Measurements from ENCODE around the gene ZNF432.

ZNF432 gene

DNA sequence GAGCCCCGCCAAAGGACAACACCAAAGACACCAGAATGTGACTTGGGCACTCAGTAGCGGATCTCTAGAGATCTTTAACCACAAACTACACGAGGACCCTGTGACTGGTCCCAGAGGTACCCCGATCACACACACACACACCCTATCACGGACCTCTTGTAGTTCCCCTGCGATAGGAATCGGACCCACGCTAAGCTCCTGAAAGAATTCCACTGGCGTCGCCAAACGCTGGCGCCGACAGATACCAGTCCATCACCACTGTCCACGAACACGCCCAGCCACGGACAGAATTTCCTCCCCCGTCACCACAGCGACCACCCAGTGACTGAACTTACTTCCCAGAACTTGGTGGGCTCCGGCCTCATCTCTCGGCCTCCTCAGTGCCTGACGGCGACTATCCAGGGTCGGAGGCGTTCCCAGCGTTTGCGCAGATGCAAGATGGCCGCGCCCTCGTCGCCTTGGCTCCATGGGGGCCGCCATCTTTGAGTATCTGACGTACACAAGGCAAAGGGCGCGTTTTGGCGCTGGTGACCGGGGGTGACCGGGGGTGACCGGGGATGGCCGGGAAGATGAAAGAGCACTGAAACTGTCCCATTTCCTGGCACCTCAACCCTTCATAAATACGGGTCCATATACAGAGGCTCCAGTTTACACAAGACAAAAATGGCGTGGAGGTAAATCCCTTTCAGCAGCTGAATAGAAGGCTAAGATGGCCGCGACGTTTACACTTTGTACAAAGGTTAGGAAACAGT, 40.7 kb downstream of the ZNF432 start, which contains the start of gene ZNF615:
TSS of gene ZNF615 (minus strand) at position 406 of the 752 bp plus-strand sequence. CDS start 4,500 bp downstream, outside the sequence.
- peak; percentile 76 for DNase-seq

DNA sequence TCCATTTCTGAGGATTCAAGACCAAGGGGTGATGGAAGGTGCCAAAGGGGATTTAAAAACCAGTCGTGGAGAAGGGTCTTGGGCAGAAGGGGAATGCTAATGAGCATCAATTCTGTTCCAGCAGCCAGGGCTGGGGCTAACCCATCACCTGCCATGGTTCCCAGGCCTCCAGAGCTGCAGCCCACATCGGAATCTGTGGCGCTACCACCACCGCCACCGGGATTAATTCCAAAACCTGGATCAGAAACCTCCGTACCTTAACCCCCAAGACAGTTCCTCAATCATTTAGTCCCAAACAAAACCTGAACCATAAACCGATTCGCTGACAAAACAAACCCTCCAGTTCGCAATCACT, 41.2 kb downstream of the ZNF432 start:
- DNase-seq = no peak

- no peak for DNase-seq
Observed at GRCh38 chr19:51994048-51994644, 54.5 kb downstream of the ZNF432 start.

- DNase-seq = no peak
Observed at GRCh38 chr19:51993422-51993821, 55.2 kb downstream of the ZNF432 start.

DNA sequence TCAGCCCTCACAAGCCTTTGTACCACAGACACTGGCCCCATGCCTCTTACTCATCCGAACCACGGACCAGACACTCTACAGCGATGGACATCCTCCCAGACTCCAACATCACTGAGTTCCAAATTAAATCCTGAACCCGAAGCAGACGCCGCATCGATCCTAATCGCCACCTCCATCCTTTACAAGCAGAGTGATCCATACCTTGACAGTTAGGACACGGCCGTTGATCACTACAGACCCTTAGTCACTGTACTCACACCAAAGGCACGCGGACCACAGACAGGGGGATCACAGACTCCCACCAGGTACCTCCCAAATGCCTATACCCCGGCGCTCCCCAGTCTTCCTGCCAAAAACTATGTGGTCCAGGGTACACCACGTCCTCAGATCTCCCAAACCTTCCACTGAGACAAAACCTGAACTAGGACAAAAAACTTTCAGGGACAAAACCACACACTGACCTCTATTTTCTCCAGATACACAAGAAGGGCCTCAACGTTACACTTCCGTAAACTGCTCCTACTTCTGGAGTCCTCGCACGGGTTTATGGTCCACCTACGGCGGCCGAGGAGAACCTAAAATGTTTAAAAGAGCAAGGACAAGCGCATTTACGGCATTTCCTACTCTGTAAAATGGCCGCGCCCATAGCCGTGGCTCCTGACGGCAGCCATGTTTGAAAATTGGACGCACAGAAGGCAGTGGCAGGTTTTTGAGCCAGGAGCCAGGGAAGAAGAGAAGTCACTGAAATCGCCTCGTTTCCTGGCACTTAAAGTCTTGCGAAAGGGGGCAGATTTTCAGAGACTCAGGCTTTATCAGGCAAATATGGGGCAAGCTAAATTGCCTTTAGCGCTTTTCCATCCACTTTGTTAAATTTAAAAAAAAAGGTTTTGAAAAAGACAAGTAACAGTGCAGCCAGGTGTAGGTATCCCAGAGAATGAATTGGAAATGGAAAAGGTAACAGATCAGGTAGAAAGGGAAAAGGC, 62.0 kb downstream of the ZNF432 start, which contains the start of gene ZNF350:
TSS of gene ZNF350 (minus strand) at position 532 of the 983 bp plus-strand sequence. CDS start 12,480 bp downstream, outside the sequence.
- peak; percentile 73 for DNase-seq

GRCh38 chr19:51983361-51983760, 65.3 kb downstream of the ZNF432 start:
- no peak for DNase-seq
